Testis (tissue), 3 donors: ENCODE data around the gene SLC39A3. TPM values are rescaled to one million over a fixed set of nuclear protein-coding genes. Genes with fewer than 3 reads are reported as not detected.
A peak's percentile ranks its signal among the peaks of the same experiment; 100 is the strongest.

ENCODE experiments used
- DNase-seq: peaks from one replicate; pipeline ENCODE4 v3.0.0-alpha.2; 2019
- H3K27ac ChIP-seq, 2 donors: fragments of 200-600 bp; sonication (generic); one replicate each; pipeline ENCODE4 v1.5.1; 2019
- H3K27me3 ChIP-seq: fragments of 200-600 bp; sonication (generic); one replicate; pipeline ENCODE4 v1.5.1; 2019
- H3K36me3 ChIP-seq: fragments of 200-600 bp; sonication (generic); one replicate; pipeline ENCODE4 v1.5.1; 2017; ENCODE audit warnings: low read depth; ENCODE audit errors: missing control alignments
- H3K4me1 ChIP-seq: fragments of 200-600 bp; sonication (generic); one replicate; pipeline ENCODE4 v1.5.1; 2019
- H3K4me3 ChIP-seq, 2 donors: fragments of 200-600 bp; sonication (generic); one replicate each; pipeline ENCODE4 v1.5.1; 2017 to 2019
- H3K9me3 ChIP-seq: fragments of 200-600 bp; sonication (generic); one replicate; pipeline ENCODE4 v1.5.1; 2017
- CTCF ChIP-seq, 3 experiments: fragments of 450-650 bp in 2 of 3; fragments of 200-600 bp in 1 of 3; sonication (generic) in 1 of 3; IDR thresholded peaks; one replicate each; pipeline ENCODE4 v1.5.1; 2016 to 2019; ENCODE audit warnings: antibody characterized with exemption in 3 of 3, mild to moderate bottlenecking in 2 of 3, moderate library complexity in 1 of 3
- POLR2A ChIP-seq: fragments of 450-650 bp; IDR thresholded peaks from one replicate; pipeline ENCODE4 v1.6.1; 2017; ENCODE audit warnings: antibody characterized with exemption, mild to moderate bottlenecking, moderate library complexity
- WGBS, 2 donors: methylation state at CpG; one replicate each; pipeline ENCODE4 v1.1.5; 2018; 5-methylcytosine and 5-hydroxymethylcytosine counted together
- intact Hi-C: fragments of 100-400 bp; cut with DNase I; formaldehyde crosslinking; loops from one replicate; pipeline ENCODE4 v1.15.1; 2023; ENCODE audit warnings: low total_unique reads
- polyA plus RNA-seq: library from polyadenylated mRNA; stranded (reverse); fragments of 350-450 nt; fragmentation: Illumina TruSeq; extraction: RNeasy Lipid Tissue Mini Kit (QIAGEN cat#74804); gene quantifications from one replicate; pipeline ENCODE4 v1.2.3, GENCODE V29; 2014; ENCODE audit warnings: low read depth, low replicate concordance; ENCODE audit not compliant: insufficient read depth
- total RNA-seq, 2 donors: library from RNA; depleted of rRNA; stranded (reverse); fragments of >200 nt; gene quantifications; one replicate each; pipeline ENCODE4 v1.2.3, GENCODE V29; 2016

SLC39A3 gene
- total and polyA plus RNA-seq, 3 donors from 2014 or later, result 126 to 198 (median 160) TPM

- no peak for TF ChIP-seq CTCF (IDR thresholded peaks at IDR 0.05)
- TF ChIP-seq POLR2A, result peak; percentile 5
- peak within 1 kb of the TSS; percentile 62 to 72 for H3K4me3 ChIP-seq
- H3K4me1 ChIP-seq, result peaks cover 7% of the 10 kb centered on the region
- no peaks in the 10 kb centered on the region for H3K36me3 ChIP-seq
- H3K27me3 ChIP-seq, result no peaks in the 10 kb centered on the region
- intact Hi-C loops, result no loop called here
- peak within 1 kb of the TSS in 1 of 2 donors; percentile 53 for H3K27ac ChIP-seq
- WGBS, 2 donors, result 2% methylated on average over 38 to 72 of the region's 77 CpGs
- no peaks in the 10 kb centered on the region for H3K9me3 ChIP-seq
- DNase-seq, result peak; percentile 96
Observed at GRCh38 chr19:2702170-2703076, 37.4 kb downstream of the SLC39A3 start, which contains the start of gene GNG7. Gene GNG7 (minus strand): TSS chr19:2702694. CDS start chr19:2520688, 182,006 bp downstream.

GRCh38 chr19:2701361-2702169 lies 38.3 kb downstream of the SLC39A3 start:
- H3K36me3 ChIP-seq, result no peaks in the 10 kb centered on the region
- 3 to 6% methylated on average over 9 of the region's 9 CpGs for WGBS, 2 donors
- peak overlapping the region; percentile 31 to 53 for H3K27ac ChIP-seq
- DNase-seq, result no peak
- intact Hi-C loops, result no loop called here
- H3K9me3 ChIP-seq, result no peaks in the 10 kb centered on the region
- H3K4me1 ChIP-seq, result peaks cover 7% of the 10 kb centered on the region
- no peaks in the 10 kb centered on the region for H3K27me3 ChIP-seq
- H3K4me3 ChIP-seq, result peak overlapping the region; percentile 62 to 72
- no peak for TF ChIP-seq CTCF (IDR thresholded peaks at IDR 0.05)
- no peak for TF ChIP-seq POLR2A

- Histone ChIP-seq H3K27ac (peak overlapping the region in 1 of 2 donors; percentile 31), H3K4me1 (peaks cover 7% of the 10 kb centered on the region), H3K36me3 (no peaks in the 10 kb centered on the region), H3K27me3 (no peaks in the 10 kb centered on the region), H3K4me3 (no peak overlapping the region), H3K9me3 (no peaks in the 10 kb centered on the region)
- intact Hi-C loops, result no loop called here
- WGBS, 2 donors, result 14 to 27% methylated on average over 26 of the region's 26 CpGs
- DNase-seq, result no peak
- no peak for TF ChIP-seq POLR2A
- no peak for TF ChIP-seq CTCF (IDR thresholded peaks at IDR 0.05)
Observed at GRCh38 chr19:2700660-2701360, 39.0 kb downstream of the SLC39A3 start.

- WGBS, 2 donors, result 63 to 76% methylated on average over 15 of the region's 15 CpGs
- intact Hi-C loops, result no loop called here
- no peak for TF ChIP-seq CTCF (IDR thresholded peaks at IDR 0.05)
- no peak for TF ChIP-seq POLR2A
- H3K9me3 ChIP-seq, result no peaks in the 10 kb centered on the region
- no peaks in the 10 kb centered on the region for H3K27me3 ChIP-seq
- DNase-seq, result no peak
- peaks cover 18% of the 10 kb centered on the region for H3K4me1 ChIP-seq
- H3K4me3 ChIP-seq, result no peak overlapping the region
- no peaks in the 10 kb centered on the region for H3K36me3 ChIP-seq
- H3K27ac ChIP-seq, result peak overlapping the region in 1 of 2 donors; percentile 15
Observed at GRCh38 chr19:2699413-2700140, 40.2 kb downstream of the SLC39A3 start.
